Ascending aorta (tissue), 2 donors: Measurements from ENCODE around the gene MRPL44. TPM values are rescaled to one million over a fixed set of nuclear protein-coding genes. Genes with fewer than 3 reads are reported as not detected.

ENCODE experiments used
- DNase-seq, 2 donors: peaks; one replicate each; pipeline ENCODE4 v3.0.0-alpha.2; 2019; ENCODE audit warnings: low spot score in 2 of 2
- H3K27ac ChIP-seq, 2 donors: fragments of 200-600 bp; sonication (generic); one replicate each; pipeline ENCODE4 v1.5.1; 2016 to 2017; ENCODE audit warnings: mild to moderate bottlenecking in 1 of 2
- H3K27me3 ChIP-seq: fragments of 200-600 bp; sonication (generic); one replicate; pipeline ENCODE4 v1.5.1; 2017
- H3K36me3 ChIP-seq, 2 donors: fragments of 200-600 bp; sonication (generic); one replicate each; pipeline ENCODE4 v1.5.1; 2016
- H3K4me1 ChIP-seq, 2 donors: fragments of 200-600 bp; sonication (generic); one replicate each; pipeline ENCODE4 v1.5.1; 2016 to 2017; ENCODE audit warnings: mild to moderate bottlenecking in 1 of 2
- H3K4me3 ChIP-seq, 2 donors: fragments of 200-600 bp; sonication (generic); one replicate each; pipeline ENCODE4 v1.5.1; 2016 to 2017; ENCODE audit warnings: mild to moderate bottlenecking in 1 of 2
- H3K9me3 ChIP-seq, 2 donors: fragments of 200-600 bp; sonication (generic); one replicate each; pipeline ENCODE4 v1.5.1; 2016
- intact Hi-C: fragments of 100-400 bp; cut with DNase I; formaldehyde crosslinking; loops from one replicate; pipeline ENCODE4 v1.15.1; 2023
- total RNA-seq: library from RNA; depleted of rRNA; stranded (reverse); fragments of >200 nt; gene quantifications from one replicate; pipeline ENCODE4 v1.1.0, GENCODE V29; 2016
- TF ChIP-seq, protein P1 (sequence below), 3 experiments: fragments of 200-600 bp in 2 of 3; fragments of 450-650 bp in 1 of 3; sonication (generic) in 2 of 3; IDR thresholded peaks; one replicate each; pipeline ENCODE4 v1.5.1; 2016 to 2019; ENCODE audit warnings: antibody characterized with exemption in 3 of 3, mild to moderate bottlenecking in 1 of 3, moderate library complexity in 1 of 3

The MRPL44 gene
- total RNA-seq, 1 donor from 2014 or later: 3.8 TPM

GRCh38 chr2:224004105-224004695 is 46.9 kb downstream of the MRPL44 start:
- DNase-seq: no peak
- no peak overlapping the region for H3K27ac ChIP-seq
- peaks cover 0 to 5% of the 10 kb centered on the region in 2 donors for H3K4me1 ChIP-seq
- H3K27me3 ChIP-seq: no peaks in the 10 kb centered on the region
- H3K4me3 ChIP-seq: no peak overlapping the region
- no peaks in the 10 kb centered on the region for H3K36me3 ChIP-seq
- intact Hi-C loops: no loop called here
- H3K9me3 ChIP-seq: no peaks in the 10 kb centered on the region
- TF ChIP-seq, protein P1, sequence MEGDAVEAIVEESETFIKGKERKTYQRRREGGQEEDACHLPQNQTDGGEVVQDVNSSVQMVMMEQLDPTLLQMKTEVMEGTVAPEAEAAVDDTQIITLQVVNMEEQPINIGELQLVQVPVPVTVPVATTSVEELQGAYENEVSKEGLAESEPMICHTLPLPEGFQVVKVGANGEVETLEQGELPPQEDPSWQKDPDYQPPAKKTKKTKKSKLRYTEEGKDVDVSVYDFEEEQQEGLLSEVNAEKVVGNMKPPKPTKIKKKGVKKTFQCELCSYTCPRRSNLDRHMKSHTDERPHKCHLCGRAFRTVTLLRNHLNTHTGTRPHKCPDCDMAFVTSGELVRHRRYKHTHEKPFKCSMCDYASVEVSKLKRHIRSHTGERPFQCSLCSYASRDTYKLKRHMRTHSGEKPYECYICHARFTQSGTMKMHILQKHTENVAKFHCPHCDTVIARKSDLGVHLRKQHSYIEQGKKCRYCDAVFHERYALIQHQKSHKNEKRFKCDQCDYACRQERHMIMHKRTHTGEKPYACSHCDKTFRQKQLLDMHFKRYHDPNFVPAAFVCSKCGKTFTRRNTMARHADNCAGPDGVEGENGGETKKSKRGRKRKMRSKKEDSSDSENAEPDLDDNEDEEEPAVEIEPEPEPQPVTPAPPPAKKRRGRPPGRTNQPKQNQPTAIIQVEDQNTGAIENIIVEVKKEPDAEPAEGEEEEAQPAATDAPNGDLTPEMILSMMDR (IDR thresholded peaks at IDR 0.05): no peak

DNA sequence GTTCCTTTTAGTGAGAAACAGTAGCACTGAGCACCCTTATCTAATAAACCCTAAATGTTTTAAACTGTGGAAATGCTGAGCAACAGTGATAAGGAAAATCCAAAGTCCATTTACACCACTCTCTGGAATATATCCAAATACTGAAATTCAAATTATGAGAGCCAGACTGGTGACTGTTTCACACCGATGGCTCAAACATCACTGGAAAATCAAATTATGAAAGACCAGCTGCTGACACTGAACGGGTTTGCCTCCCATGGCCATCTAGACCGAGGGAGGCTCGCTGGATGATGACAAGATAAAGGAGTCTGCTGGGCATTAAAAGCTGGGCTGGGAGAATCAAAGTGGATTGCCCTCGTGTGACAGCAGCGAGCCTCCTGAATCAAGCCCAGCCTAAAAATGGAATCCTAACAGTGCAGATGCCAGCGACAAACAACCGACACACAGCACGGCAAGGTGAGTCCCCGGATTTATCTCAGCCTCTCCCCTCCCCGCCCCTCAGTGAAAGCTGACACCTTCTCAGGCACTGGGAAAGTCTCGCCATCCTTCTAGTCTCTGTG is 51.5 kb downstream of the MRPL44 start:
- no peak overlapping the region for H3K4me3 ChIP-seq
- no peaks in the 10 kb centered on the region for H3K9me3 ChIP-seq
- no peak for DNase-seq
- H3K36me3 ChIP-seq: no peaks in the 10 kb centered on the region
- peaks cover 0 to 5% of the 10 kb centered on the region in 2 donors for H3K4me1 ChIP-seq
- intact Hi-C loops: no loop called here
- TF ChIP-seq, protein P1 (IDR thresholded peaks at IDR 0.05): no peak
- no peak overlapping the region for H3K27ac ChIP-seq
- H3K27me3 ChIP-seq: no peaks in the 10 kb centered on the region

DNA sequence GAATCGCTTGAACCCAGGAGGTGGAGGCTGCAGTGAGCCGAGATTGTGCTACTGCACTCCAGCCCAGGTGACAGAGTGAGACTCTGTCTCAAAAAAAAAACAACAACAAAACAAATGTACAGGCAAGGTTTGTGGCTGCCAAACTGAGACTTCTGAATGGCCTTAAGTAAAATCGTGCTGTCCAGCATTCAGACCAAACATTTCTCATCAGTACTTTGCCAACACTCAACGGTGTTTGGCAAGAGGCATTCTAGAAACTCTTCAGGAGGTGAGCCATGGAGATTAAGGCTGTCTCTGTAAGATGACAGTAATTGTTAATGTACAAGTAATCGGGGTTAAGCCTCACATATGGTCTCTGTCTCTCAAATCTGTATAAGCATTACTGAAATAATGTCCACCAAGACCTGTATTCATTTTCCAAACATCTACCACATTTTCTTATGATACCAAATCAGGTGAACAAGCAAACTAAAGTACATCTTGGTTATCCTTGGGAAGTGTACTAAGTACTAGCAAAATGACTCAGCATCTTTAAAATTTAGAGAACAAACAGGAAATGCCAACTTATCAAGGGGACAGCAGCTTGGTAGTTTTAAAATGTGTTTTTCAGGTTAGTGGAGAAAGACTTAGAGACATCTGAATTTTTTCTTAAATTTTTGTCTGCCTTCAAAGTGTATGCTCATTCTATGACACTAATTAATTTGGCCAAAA is 52.5 kb downstream of the MRPL44 start:
- no peaks in the 10 kb centered on the region for H3K36me3 ChIP-seq
- TF ChIP-seq, protein P1 (IDR thresholded peaks at IDR 0.05): no peak
- H3K27me3 ChIP-seq: no peaks in the 10 kb centered on the region
- no peak overlapping the region for H3K4me3 ChIP-seq
- H3K27ac ChIP-seq: no peak overlapping the region
- no peaks in the 10 kb centered on the region for H3K4me1 ChIP-seq
- H3K9me3 ChIP-seq: no peaks in the 10 kb centered on the region
- intact Hi-C loops: no loop called here
- no peak for DNase-seq

DNA sequence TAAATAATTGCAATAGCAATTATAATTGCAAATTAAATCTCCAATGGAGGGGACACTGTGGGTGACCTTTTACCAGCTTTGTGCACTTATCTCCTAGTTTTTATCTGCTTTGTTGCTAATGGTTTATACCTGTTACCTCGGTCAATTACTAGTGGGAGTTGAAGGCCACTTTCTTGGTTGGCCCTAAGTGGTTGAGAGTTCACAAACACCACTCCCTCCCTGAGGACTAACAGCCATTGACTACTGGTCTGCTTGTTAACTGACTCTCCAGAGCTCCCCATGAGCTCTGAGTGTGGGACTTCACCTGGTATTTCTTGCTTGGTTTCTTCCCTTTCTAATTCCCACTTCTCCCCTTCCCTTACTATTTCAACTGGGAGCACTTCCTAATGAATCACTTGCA is 54.6 kb downstream of the MRPL44 start:
- Histone ChIP-seq H3K27ac (no peak overlapping the region), H3K9me3 (no peaks in the 10 kb centered on the region), H3K4me3 (no peak overlapping the region), H3K4me1 (no peaks in the 10 kb centered on the region), H3K27me3 (no peaks in the 10 kb centered on the region), H3K36me3 (no peaks in the 10 kb centered on the region)
- intact Hi-C loops: no loop called here
- no peak for DNase-seq
- TF ChIP-seq, protein P1 (IDR thresholded peaks at IDR 0.05): no peak

DNA sequence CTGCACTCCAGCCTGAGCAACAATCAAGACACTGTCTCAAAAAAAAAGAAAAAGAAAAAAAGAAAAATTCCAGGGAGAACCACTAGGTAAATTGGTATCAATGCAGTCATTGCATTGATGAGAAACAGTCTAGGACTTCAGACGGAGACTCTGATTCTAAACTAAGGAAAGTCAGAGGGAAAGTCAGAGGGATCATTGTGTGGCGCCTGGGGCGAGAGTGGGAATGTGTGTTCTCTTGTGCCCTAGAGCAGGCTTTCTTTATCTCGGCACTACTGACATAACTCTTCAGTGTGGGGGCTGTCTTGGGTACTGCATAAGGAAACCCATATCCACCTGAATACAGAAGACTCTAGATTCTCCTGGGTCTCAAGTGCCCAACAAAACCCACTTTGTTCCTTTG is 57.1 kb downstream of the MRPL44 start:
- H3K36me3 ChIP-seq: no peaks in the 10 kb centered on the region

More for the DNA sequence above, 57.1 kb downstream of the MRPL44 start:
- Histone ChIP-seq H3K4me1 (no peaks in the 10 kb centered on the region), H3K9me3 (no peaks in the 10 kb centered on the region), H3K27ac (no peak overlapping the region), H3K4me3 (no peak overlapping the region), H3K27me3 (no peaks in the 10 kb centered on the region)
- TF ChIP-seq, protein P1 (IDR thresholded peaks at IDR 0.05): no peak
- intact Hi-C loops: no loop called here
- no peak for DNase-seq
